DMS53 treated with DMSO at 0.1 percent for 48 hours (cell line): Measurements from ENCODE around the gene RPE.

Experiments used
- DNase-seq: peaks from one replicate; lab custom pipeline; 2025; ENCODE audit not compliant: unreplicated experiment; lab: John Stamatoyannopoulos, UW

Gene RPE

GRCh38 chr2:210002158-210003157, at the start of gene RPE:
Gene RPE, plus strand, starts transcription at chr2:210002638. Its CDS starts 24 bp downstream, at chr2:210002662.
- DNase-seq: peak; percentile 87

GRCh38 chr2:209956271-209956670, 46.2 kb upstream of the RPE start:
- DNase-seq: no peak

GRCh38 chr2:209958016-209958415, 44.4 kb upstream of the RPE start:
- no peak for DNase-seq

GRCh38 chr2:209960045-209960444, 42.4 kb upstream of the RPE start:
- no peak for DNase-seq

GRCh38 chr2:209960676-209961630, 41.5 kb upstream of the RPE start:
- DNase-seq: peak; percentile 79

GRCh38 chr2:209965723-209966122, 36.7 kb upstream of the RPE start:
- DNase-seq: no peak

- DNase-seq: no peak
These were observed 32.7 kb upstream of the RPE start for GRCh38 chr2:209969692-209970091.

GRCh38 chr2:209970271-209970670, 32.2 kb upstream of the RPE start:
- DNase-seq: no peak

- no peak for DNase-seq
These were observed 31.7 kb upstream of the RPE start for GRCh38 chr2:209970711-209971110.

- no peak for DNase-seq
These were observed 29.1 kb upstream of the RPE start for GRCh38 chr2:209973328-209973727.

GRCh38 chr2:209974576-209974975, 27.9 kb upstream of the RPE start:
- no peak for DNase-seq

GRCh38 chr2:209976698-209977385, 25.6 kb upstream of the RPE start:
- no peak for DNase-seq

GRCh38 chr2:209977386-209978239, 24.8 kb upstream of the RPE start:
- DNase-seq: peak; percentile 49

GRCh38 chr2:209984291-209984690, 18.1 kb upstream of the RPE start:
- DNase-seq: no peak

GRCh38 chr2:209985874-209986273, 16.6 kb upstream of the RPE start:
- DNase-seq: no peak

- no peak for DNase-seq
These were observed 16.0 kb upstream of the RPE start for GRCh38 chr2:209986415-209986814.

GRCh38 chr2:209988010-209988409, 14.4 kb upstream of the RPE start:
- no peak for DNase-seq

- no peak for DNase-seq
These were observed 11.6 kb upstream of the RPE start for GRCh38 chr2:209990838-209991237.

GRCh38 chr2:209993968-209994367, 8.5 kb upstream of the RPE start:
- DNase-seq: no peak

- no peak for DNase-seq
These were observed 3.8 kb upstream of the RPE start for GRCh38 chr2:209998596-209998995.
